ENCODE results near the gene LRMDA.

LRMDA gene

DNA sequence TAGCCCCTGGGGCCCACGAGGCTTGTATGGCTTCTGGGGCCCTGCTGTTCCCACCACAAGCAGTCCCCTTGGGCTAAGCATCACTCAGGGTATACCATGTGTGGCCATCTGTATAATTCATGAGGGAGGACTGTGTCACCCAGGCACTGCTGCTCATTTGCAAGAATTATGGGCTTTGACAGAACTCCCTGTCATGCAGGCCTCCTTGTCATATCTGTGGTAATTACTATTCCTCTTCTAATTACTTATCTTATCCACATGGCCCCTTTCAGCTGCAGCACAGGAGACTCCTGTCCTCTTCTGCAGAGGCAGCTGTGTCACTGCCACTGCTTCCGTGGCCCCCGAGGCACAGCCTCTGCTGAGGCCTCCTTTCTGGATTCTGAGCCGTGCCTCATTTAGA is 46.3 kb downstream of the LRMDA start:
- no peak for DNase-seq

DNA sequence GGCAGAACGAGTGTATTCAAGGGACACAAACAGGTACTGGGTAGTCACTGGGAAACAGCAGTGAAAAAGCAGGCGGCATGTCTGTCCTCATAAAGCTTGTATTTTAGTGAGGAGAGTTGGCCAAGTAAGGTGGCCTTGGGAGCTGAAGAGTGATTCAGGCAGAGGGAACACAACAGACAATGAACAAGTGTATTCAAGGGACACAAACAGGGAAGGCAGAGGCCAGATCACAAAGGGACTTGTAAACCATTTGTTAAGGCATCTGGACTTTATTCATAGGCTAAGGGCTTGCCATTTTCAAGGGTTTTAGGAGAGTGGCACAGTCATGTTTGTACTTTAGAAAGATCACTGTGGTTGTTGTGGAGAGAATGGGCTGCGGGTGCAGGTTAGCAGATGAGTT is 49.0 kb downstream of the LRMDA start:
- DNase-seq: no peak

DNA sequence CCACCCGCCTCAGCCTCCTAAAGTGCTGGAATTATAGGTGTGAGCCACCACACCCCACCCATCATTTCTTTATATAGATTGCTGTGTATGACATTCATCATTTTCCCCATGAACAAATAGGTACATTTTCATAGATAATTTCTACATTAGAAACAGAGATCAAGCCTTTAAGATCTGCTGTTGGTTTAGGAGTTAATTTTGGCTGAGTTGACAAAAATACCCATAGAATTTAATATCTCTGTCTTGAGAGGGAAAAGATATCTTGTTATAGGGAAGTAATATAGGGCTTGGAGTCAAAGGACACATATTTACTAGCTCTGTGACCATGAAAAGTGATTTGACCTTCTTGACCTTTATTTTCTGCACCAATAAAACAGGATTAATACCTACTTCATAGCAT is 51.8 kb downstream of the LRMDA start:
- no peak for DNase-seq

DNA sequence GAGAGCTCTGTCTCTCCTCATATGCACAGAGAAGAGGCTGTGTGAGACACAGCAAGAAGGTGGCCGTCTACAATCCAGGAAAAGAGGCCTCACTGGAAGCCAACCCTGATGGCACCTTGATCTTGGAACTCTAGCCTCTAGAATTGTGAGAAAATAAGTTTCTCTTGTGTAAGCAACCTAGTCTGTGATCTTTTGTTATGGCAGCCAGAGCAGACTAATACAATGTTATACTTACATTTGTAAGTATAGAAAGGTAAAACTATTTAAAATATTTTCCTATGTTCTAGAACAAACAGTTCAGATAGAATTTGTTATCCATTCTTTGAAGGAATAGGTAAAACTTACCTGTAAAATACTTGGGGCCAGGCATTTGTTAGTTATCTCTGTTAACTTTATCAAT is 53.3 kb downstream of the LRMDA start:
- no peak for DNase-seq

DNA sequence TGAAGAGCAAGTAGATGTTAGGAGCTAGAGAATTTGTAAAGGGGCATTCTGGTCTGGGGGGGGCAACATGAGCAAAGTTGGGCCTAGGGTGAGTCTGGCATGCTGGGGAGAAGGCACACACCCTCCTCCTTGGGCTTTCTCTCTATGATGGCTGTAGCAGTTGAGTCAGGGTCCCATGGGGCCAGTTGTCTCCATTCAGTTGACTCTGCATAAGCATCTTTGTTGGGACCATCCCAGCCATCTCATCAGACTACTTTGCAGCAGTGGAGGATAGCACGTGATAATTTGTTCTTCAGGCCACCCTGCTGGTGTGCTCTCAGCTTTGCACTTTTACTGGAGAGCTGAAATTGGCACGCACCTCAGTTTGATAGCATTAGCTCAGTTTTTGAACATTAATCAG is 55.2 kb downstream of the LRMDA start:
- DNase-seq: no peak

DNA sequence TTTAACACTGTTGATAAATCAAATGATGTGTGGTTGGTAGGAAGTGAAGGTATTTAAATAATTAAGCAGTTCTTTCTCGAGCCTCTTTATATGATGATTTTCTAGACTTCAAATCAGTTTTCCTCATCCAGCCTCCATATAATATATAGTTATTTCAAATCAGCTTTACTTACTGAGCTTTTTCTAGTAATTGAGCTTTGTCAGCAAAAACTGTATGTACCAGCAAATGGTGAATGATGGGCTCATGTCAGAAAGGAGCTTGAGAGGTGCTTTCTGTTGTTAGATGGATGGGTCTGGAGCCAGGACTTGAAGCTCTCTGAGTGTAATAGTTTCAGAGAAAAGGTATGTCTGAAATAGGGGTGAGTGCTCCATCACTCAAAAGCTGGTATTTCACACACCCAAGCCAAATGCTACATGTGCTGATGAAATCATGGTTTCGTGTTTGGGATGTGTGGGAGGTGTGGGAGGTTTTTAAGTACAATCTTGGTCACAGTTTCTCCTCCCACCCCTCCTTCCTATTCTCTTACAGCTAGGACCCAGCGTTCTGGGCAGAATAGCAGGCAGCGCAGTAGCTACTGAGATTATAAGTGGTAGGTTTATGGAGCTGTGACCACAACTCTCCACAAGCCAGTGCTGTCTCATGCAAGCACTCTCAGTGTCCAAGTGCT is 55.8 kb downstream of the LRMDA start:
- DNase-seq: no peak

DNA sequence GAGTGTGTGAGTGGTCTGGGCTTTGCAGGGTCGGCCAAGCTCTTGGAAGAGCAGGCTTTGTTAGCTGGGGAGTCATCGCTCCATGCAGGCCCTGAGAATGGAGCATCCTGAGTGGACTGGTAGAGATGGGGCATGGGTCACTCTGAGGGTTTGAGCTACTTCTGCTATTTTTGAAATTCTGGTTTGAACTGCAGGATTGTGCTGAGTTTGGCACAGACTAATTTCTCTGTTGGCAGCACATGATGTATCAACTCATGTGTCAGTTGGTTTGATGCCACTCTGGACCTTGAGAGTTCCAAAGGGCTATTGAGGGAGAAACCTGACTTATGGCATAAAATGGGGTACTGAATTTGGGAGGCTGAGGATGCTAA is 56.3 kb downstream of the LRMDA start:
- no peak for DNase-seq

DNA sequence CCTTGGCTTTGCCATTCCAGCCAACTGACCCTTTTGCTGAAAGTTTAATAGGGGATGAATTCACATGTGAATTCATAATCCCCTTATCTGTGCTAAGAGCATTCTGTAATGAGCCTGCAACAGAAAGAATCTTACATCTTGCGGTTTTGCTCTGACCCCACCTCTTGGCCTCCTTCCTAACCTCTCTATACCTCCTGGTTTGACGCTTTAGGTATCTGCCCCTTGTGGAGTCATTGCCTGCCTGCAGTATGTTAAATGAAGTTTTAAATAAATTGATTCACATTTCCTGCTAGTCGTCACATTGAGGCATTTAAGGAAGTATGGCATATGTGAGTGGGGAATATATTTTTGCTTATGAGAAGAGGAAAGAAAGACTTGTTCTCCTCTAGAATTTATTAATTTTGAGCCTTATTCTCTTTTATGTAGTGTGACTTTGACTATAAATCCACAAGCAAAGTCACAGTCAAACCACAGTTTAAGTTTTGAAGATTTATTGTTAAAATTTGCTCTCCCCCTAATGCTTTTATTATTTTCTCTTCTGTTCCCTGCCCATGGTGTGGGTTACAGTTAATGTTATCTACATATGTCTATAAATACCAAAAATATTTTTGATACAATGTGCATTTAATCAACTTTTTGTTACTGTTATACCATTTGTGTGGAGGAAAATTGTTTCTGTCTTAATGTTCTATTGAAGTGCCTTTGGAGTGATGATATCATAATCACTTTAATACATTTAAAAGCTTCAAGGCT is 60.9 kb downstream of the LRMDA start:
- no peak for DNase-seq

DNA sequence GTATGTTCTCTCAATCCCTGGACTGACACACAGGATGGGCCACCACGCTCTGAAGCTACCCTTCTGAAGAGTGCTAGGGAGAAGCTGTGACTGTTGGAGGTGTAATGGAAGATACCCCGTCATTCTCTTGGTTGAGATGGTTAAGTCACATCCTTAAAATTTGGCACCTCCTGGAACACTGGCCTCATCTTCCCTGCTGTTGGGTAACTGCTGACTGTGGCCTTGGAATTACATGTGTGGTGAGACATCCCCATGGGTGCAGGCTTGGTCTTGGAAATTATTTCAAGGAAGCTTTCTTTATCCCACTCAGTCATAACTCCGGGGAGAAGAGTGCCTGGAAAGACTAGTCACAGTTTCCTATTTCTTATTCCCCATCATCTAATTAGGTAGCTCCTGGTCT is 62.0 kb downstream of the LRMDA start:
- no peak for DNase-seq

DNA sequence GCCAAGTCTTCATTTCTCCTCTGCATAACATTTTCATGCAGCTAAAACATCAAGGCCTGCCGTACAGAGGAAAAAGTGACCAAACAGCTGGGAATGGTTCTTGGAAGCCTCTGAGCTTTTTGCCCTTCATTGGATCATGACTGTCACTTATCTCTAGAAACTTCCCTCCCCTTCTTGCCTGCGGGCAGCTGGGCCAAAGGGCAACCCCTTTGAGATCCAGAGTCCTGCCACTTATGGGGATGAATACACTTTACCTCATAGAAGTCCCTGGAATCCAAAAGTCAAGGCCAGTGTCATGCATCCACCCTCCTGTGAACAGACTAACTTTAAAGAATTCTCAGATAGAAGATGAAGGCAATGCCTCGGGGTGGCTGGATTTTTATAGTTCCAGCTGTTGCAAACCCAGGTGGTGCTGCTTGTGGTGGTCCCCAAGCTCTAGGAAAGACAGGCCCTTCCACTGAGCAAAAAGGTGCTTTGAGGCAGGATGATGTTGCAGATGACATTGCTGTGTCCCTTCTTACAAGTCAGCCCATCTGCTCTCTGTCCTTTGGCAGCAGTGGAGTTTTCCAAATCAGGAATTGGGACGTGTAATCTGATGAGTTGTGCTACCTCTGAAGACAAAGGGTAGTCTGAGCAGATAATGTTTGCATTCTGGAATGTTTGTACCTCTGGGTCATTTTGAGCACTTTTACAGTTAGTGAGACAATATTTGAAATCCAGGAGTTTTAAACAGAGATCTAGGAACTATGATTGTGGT is 64.2 kb downstream of the LRMDA start:
- no peak for DNase-seq

DNA sequence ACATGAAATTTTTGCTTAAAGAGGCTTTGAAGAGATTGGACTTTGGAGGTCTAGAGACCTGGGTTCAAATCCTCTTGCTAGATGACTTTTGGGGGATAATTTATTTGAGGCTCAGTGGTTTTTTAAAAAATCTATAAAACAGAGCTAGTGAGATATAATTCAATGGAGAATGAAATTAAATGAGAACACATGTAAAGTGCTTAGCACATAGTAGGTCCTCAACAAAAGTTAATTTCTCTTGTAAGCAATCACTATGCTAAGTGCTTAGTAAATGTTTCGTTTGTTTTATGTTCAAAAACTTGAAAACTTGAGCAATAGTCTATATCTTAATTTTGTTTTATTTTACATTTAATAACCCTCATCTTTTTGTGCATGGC is 64.8 kb downstream of the LRMDA start:
- DNase-seq: no peak

DNA sequence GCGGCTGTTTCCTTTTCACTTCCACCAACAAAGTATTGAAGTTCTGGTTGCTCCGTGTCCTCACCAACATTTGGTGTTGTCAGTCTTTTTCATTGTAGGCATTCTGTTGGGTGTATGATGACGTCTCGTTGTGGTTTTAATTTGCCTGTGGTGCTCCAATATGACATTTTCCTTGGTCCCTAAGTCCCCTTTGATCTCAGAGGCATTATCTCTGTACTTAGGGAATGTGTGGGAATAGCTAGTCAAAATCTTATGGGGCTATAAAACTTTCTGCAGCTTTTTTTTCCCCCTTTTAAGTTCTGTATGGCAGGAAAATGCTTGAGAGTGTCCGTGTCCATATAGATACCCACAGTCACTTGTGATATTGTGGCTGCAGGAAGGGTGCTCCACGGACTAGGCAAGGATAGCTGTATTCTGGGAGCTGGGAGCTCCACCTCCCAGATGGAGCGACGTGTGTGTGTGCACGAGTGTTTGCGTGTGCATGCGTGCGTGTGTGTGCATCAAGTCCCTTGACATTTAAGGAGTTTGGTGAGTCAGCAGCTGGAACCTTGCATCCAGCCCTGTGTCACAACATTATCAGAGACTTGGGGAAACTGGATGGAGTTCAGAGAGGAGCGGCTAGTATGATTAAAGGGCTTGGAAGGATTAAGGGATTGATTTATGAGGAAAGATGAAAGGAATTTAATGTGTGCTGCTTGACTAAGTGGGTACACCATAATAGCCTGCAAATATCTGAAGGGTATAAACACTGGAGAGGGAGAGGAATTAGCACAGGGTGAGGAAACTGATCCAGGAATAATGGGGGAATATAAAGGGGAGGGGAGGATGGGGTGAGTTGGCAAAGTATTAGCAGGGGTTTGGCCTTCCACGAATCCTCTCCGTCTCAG is 66.8 kb downstream of the LRMDA start:
- DNase-seq: no peak

DNA sequence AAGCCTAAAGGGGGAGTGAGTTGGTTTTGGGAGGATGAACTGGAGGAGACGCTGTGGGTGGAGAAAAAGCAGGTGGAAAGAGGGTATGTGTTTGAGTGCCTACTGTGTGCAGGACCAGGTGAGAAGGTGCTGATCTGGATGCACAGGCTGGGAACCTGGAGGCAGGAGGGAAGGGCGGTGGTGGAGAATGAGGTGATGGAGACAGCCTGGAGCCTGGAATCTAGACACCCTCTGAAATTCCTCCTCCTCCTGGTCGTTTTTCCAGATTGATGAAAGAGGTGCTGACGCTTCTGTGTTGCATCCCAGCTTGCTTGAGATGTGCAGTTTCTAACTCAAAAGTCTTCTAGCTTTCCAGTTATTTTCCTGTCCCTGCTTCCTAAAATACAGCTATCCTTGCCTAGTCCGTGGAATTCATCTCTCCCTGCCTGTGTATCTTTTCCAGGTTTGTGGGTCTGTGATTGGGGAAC is 67.5 kb downstream of the LRMDA start:
- no peak for DNase-seq

DNA sequence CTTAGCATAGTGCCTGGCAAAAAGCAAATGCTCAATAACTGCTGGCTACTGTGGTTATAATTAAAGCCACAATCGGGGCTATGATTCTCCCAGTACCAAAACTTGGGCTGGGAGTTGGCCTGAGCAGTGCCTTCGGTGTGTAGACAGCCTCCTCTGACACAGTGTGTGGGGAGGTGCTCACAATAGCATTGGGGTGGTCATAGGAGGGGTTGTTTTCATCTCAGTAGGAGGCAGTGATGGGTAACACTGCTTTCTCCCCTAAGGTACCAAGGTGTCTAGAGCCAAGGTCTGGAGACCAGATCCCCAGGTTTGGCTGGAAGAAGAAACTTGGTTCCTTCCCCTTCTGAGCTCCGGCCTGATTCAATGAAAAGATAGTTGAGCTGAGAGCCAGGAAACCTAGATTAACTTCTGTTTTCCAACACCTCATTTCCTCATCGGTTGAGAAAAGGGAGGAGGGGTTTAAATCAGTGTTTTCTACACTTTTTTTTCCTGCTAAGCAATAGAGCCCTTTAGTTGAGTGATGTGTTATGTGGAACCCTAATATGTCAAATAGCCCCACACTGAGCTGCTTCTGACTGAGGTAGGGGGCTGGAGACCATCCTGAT is 68.2 kb downstream of the LRMDA start:
- no peak for DNase-seq

DNA sequence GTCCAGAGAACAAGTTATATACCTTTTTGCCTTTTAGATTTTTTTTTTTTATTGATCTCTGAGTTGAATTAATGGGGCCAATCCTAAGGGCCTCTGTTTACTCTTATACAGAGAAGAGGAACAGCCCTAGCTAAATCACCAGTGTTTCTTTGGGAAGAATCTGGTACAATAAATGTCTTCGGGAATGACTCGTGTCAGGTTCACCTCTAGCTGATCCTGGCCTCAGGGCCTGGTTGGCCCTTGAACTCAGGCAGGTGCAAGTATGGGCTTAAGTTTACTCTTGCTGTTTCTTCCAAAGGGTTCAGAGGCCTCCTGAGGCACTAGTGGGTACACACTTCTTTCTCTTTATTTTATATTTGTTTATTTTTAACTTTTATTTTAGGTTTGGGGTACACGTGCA is 71.0 kb downstream of the LRMDA start:
- no peak for DNase-seq

DNA sequence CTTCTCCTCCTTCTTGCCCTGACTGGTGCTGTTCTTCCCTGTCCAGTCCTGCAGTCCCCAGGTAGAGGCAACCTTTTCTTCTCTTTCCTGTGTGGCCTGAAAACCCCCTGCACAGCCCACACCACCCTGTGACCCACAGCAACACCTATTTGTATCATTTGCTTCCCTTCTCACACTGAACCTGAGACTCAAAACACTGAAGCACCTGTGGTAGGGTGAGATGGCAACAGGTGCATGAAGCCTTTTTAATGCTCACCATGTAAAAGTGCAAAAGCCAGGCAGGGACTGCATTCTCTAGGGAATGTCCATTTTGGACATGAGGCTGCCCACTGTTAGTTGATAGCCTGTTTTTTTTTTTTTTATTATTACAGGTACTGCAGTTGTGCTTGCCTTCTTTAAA is 71.4 kb downstream of the LRMDA start:
- DNase-seq: no peak

DNA sequence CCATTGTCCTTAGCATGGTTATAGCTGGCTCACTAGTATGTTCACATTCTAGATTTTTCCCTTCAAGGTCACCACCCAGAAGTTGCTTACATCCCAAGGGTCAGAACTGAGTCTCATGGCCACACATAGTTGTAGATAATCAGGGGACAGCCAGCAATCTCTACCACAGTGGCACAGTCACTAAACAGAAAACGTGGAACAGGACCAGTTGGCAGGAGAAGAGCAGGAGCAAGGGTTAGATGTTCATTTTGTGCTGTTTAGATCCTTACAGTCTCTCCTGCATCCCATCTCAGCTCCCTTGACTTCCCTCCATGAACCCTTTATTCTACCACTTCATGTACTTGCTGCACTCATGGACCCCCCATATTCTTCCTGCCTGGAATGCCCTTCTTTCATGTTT is 73.9 kb downstream of the LRMDA start:
- DNase-seq: no peak

DNA sequence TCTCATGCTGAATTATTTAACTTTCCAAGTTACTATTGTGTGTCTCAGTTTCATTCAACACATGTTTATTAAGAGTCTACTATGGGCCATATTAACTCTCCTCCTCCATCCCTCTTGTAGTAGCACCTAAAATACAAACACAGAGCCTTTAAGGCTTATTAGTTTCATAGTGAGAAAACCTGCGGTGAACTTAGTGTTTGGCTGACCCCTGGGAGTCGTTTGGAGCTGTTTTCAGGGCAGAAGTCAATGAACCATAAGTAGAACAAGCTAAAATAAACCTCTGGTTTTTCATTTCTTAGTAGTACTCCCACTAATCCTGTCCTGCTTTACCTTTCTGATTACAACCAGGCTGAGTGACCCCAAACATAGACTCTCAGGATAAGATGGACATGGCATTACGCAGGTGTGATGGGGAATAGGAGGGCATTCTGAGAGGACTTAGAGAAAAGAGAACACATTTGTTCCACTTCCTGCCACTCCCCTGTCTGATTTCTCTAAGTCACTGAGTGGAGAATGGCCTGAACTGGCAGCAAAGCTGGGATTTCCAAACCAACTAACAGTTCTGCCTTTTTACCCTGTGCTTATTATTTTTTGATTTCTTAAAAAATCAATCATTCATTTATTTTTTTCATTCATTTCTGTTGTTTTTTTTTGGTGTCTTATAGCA is 74.5 kb downstream of the LRMDA start:
- DNase-seq: no peak

DNA sequence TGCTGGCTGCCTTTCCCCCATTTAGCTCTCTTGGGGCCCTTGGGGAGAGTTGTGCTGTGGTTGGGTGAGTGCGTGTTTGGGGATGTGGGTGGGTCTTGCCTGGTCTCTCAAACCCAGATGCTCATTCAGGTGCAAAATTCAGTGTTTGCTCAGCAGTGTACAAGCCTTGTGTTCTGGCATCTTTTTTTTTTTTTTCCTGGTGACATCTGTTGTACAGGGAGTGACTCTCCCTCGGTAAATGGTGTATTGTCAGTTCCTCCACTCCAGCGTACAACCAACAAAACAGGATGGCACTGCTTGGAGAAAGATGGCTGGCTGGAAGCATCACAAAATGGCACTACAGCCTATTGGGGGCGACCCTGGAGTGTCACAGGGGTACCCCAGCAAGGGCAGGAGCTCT is 75.5 kb downstream of the LRMDA start:
- DNase-seq: no peak

DNA sequence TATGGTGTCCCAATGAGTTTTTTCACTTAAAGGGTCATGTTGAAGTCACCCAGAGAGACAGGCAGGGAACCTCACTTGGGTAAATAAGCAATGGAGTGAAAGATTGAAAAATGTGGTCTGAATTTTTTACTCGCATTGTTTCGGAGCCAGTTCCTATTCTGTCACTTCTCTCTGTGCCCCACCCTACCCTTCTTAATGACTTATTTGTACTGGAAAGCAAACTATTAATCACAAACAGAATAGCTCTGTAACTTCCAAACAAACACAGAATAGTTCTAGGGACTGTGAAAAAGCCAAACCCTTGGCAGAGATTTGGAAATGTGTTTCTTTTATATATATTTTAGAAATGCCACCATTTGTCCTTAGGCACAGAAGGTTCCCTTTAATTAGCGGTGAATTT is 76.0 kb downstream of the LRMDA start:
- no peak for DNase-seq

DNA sequence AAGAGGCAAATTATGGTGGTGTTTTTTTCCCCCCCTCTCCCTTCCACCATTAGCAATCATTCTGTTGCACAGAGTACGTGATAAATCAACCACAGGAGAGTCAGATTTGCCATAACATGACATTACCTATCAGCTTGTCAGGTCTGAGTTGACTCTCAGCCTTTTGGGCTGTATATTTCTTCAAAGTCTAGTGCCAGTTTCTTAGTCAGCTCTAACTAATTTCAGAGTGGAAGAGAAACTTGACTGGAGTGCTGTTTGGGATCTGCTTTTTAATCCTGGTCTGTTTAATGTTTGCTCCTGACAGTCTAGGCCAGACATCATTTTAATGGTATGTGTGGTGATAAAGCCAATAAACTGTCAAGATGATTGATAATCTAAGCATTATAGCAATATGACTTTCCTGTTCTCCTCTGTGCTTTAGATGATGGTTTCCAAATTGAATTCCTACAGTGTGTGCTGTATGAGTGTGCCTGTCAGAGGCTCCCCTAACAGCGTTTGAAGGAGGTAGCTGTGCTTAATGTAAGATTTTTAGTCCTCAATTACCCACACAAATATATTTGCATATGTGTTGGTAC is 76.9 kb downstream of the LRMDA start:
- DNase-seq: no peak

DNA sequence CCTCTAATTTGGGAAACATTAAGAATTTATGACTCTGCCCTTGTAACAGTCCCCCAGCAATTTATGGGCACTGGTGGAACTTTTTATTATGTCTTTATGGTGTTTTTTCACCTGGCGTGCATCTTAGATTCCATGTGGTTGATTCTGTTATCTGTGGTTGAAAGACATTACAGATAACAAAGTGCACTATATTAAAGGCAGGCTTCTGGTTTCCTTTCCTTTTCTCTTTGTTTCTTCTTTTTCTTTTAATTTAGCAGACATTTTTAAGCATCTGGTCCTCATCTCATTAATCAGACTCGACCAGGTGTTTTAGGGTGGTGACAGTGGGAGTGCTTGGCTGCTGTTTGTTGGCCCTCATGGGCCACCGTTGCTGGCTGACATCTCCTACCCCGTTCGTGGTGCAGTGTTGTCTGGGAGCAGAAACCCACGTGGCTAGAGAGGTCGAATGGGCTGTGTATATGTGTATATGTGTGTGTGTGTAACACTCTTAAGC is 77.4 kb downstream of the LRMDA start:
- DNase-seq: no peak

Measured in GOT3 (cell line).